Lung (tissue), 12 donors: ENCODE data around the gene RPH3AL. TPM values are rescaled to one million over a fixed set of nuclear protein-coding genes. Genes with fewer than 3 reads are reported as not detected.
A peak's percentile ranks its signal among the peaks of the same experiment; 100 is the strongest.

Experiments
- ATAC-seq: fragments of 200-7000 bp; cut with Tn5 transposase; one replicate; pipeline ENCODE4 v1.9.1; 2020; ENCODE audit warnings: moderate number of reproducible peaks; ENCODE audit not compliant: insufficient read depth, low FRiP score
- DNase-seq, 3 donors: peaks; one replicate each; pipeline ENCODE4 v3.0.0-alpha.2; 2013 to 2017
- H3K27ac ChIP-seq, 2 donors: one replicate each; pipeline ENCODE4 v1.5.1; 2013; ENCODE audit warnings: mild to moderate bottlenecking in 2 of 2, moderate library complexity in 2 of 2, control low read depth in 1 of 2, inconsistent platforms in 1 of 2, low read depth in 1 of 2, low read length in 1 of 2
- H3K27me3 ChIP-seq, 3 donors: one replicate each; pipeline ENCODE4 v1.5.1; 2013; ENCODE audit warnings: low read length in 2 of 3; ENCODE audit not compliant: control insufficient read depth in 3 of 3, insufficient read depth in 3 of 3
- H3K36me3 ChIP-seq, 4 donors: one replicate each; pipeline ENCODE4 v1.5.1; 2013; ENCODE audit warnings: low read length in 4 of 4, mild to moderate bottlenecking in 1 of 4, moderate library complexity in 1 of 4; ENCODE audit not compliant: control insufficient read depth in 4 of 4, insufficient read depth in 4 of 4
- H3K4me1 ChIP-seq, 5 donors: one replicate each; pipeline ENCODE4 v1.5.1; 2013; ENCODE audit warnings: low read length in 5 of 5, mild to moderate bottlenecking in 2 of 5, moderate library complexity in 1 of 5; ENCODE audit not compliant: control insufficient read depth in 5 of 5, insufficient read depth in 5 of 5
- H3K4me3 ChIP-seq: one replicate; pipeline ENCODE4 v1.5.1; 2013; ENCODE audit warnings: mild to moderate bottlenecking, control low read depth, moderate library complexity
- H3K9ac ChIP-seq, 2 donors: one replicate each; pipeline ENCODE4 v1.5.1; 2013; ENCODE audit warnings: low read length in 2 of 2, control low read depth in 1 of 2; ENCODE audit not compliant: insufficient read depth in 1 of 2
- H3K9me3 ChIP-seq, 4 donors: one replicate each; pipeline ENCODE4 v1.5.1; 2013; ENCODE audit warnings: low read length in 3 of 4, mild to moderate bottlenecking in 1 of 4, moderate library complexity in 1 of 4; ENCODE audit not compliant: control insufficient read depth in 4 of 4, insufficient read depth in 3 of 4
- CTCF ChIP-seq: IDR thresholded peaks from 2 replicates; pipeline ENCODE4 v1.5.1; 2012; ENCODE audit warnings: mild to moderate bottlenecking; ENCODE audit errors: control extremely low read depth, extremely low read depth
- WGBS, 2 donors: extraction: QIAGEN DNeasy Blood & Tissue Kit; methylation state at CpG; one replicate each; pipeline ENCODE4 v1.1.7; 2013; 5-methylcytosine and 5-hydroxymethylcytosine counted together
- polyA plus RNA-seq, 2 donors: library from polyadenylated mRNA; stranded (reverse); fragments of 200-250 nt; gene quantifications; one replicate each; pipeline ENCODE4 v1.2.1, GENCODE V29; 2013
- total RNA-seq, 2 donors: library from RNA; depleted of rRNA in 1 of 2; stranded (reverse); fragments of >200 nt in 1 of 2; gene quantifications; one replicate each; pipeline ENCODE4 v1.2.1, GENCODE V29; 2014 to 2021
- donor health status: control.
- donor health status: control.
- donor health status: Bipolar disorder and iron deficiency.
- donor health status: healthy.
- donor health status: DM: yes; HTN: yes; CAD: no.

The RPH3AL gene
- total and polyA plus RNA-seq, 4 donors, result 19.5 to 76.6 (median 21.6) TPM

- H3K9ac ChIP-seq, result no peak overlapping the region
- no peaks in the 10 kb centered on the region for H3K27me3 ChIP-seq
- H3K36me3 ChIP-seq, result peaks cover 0 to 7% (median 0%) of the 10 kb centered on the region in 4 donors
- peaks cover 0 to 7% (median 3%) of the 10 kb centered on the region in 5 donors for H3K4me1 ChIP-seq
- no peaks in the 10 kb centered on the region for H3K9me3 ChIP-seq
- no peak for TF ChIP-seq CTCF
- H3K4me3 ChIP-seq, result no peak overlapping the region
- 85 to 91% methylated on average over 9 of the region's 9 CpGs for WGBS, 2 donors
- ATAC-seq, result no peak
- no peak overlapping the region for H3K27ac ChIP-seq
- DNase-seq, result no peak
Measured at GRCh38 chr17:303168-303567, 49.4 kb downstream of the RPH3AL start.

- Histone ChIP-seq H3K27ac (peak overlapping the region in 1 of 2 donors; percentile 75), H3K4me1 (peaks cover 0 to 7% (median 0%) of the 10 kb centered on the region in 5 donors), H3K9ac (no peak overlapping the region), H3K4me3 (no peak overlapping the region), H3K27me3 (no peaks in the 10 kb centered on the region), H3K36me3 (peaks cover 0 to 2% (median 0%) of the 10 kb centered on the region in 4 donors), H3K9me3 (no peaks in the 10 kb centered on the region)
- ATAC-seq, result no peak
- no peak for TF ChIP-seq CTCF
- WGBS, 2 donors, result 67 to 68% methylated on average over 24 of the region's 24 CpGs
- no peak for DNase-seq
Measured at GRCh38 chr17:302300-302698, 50.3 kb downstream of the RPH3AL start.

GRCh38 chr17:301681-302299, 50.8 kb downstream of the RPH3AL start:
- no peak overlapping the region for H3K4me3 ChIP-seq
- no peaks in the 10 kb centered on the region for H3K27me3 ChIP-seq
- no peak overlapping the region for H3K9ac ChIP-seq
- H3K9me3 ChIP-seq, result no peaks in the 10 kb centered on the region
- ATAC-seq, result no peak
- DNase-seq, result peak in 1 of 3 donors; percentile 48
- no peak for TF ChIP-seq CTCF
- peaks cover 0 to 7% (median 0%) of the 10 kb centered on the region in 5 donors for H3K4me1 ChIP-seq
- peak overlapping the region; percentile 12 to 75 for H3K27ac ChIP-seq
- WGBS, 2 donors, result 77 to 79% methylated on average over 27 of the region's 27 CpGs
- H3K36me3 ChIP-seq, result no peaks in the 10 kb centered on the region

GRCh38 chr17:300881-301280, 51.7 kb downstream of the RPH3AL start:
- no peak overlapping the region for H3K27ac ChIP-seq
- H3K9ac ChIP-seq, result no peak overlapping the region
- 96 to 97% methylated on average over 11 of the region's 11 CpGs for WGBS, 2 donors
- no peaks in the 10 kb centered on the region for H3K9me3 ChIP-seq
- H3K36me3 ChIP-seq, result no peaks in the 10 kb centered on the region
- no peaks in the 10 kb centered on the region for H3K27me3 ChIP-seq
- no peak for TF ChIP-seq CTCF
- peaks cover 0 to 7% (median 0%) of the 10 kb centered on the region in 5 donors for H3K4me1 ChIP-seq
- ATAC-seq, result no peak
- DNase-seq, result no peak
- no peak overlapping the region for H3K4me3 ChIP-seq
